CD4-positive, alpha-beta T cell treated with Interferon alpha-2 for 1 hour (primary cell): Measurements from ENCODE around the gene SWAP70.
"Not testable (repeated sequence)": the region's sequence is repeated elsewhere in the genome, so short reads cannot be mapped to it uniquely, and the experiment has no call there.

Source experiments
- DNase-seq, 2 donors: peaks; one replicate each; pipeline ENCODE4 v3.0.0-alpha.2; 2020 to 2022

The SWAP70 gene

GRCh38 chr11:9693801-9694553, 30.1 kb downstream of the SWAP70 start:
- no peak for DNase-seq

GRCh38 chr11:9695228-9695627, 31.4 kb downstream of the SWAP70 start:
- not testable (repeated sequence) for DNase-seq

GRCh38 chr11:9697766-9698165, 33.9 kb downstream of the SWAP70 start:
- DNase-seq = no peak

- no peak for DNase-seq
These were observed 36.4 kb downstream of the SWAP70 start for GRCh38 chr11:9700105-9700801.

GRCh38 chr11:9701799-9702198, 37.9 kb downstream of the SWAP70 start:
- DNase-seq = no peak

GRCh38 chr11:9703280-9703679, 39.4 kb downstream of the SWAP70 start:
- no peak for DNase-seq

GRCh38 chr11:9704037-9704436, 40.2 kb downstream of the SWAP70 start:
- no peak for DNase-seq

- DNase-seq = no peak
These were observed 40.7 kb downstream of the SWAP70 start for GRCh38 chr11:9704620-9705019.

- not testable (repeated sequence) for DNase-seq
These were observed 41.5 kb downstream of the SWAP70 start for GRCh38 chr11:9705361-9705760.

- no peak for DNase-seq
These were observed 44.7 kb downstream of the SWAP70 start for GRCh38 chr11:9708544-9708943.

- no peak for DNase-seq
These were observed 46.3 kb downstream of the SWAP70 start for GRCh38 chr11:9710223-9710622.

GRCh38 chr11:9710852-9711251, 47.0 kb downstream of the SWAP70 start:
- no peak for DNase-seq

GRCh38 chr11:9711454-9712307, 47.8 kb downstream of the SWAP70 start:
- DNase-seq = no peak

- DNase-seq = no peak
These were observed 50.5 kb downstream of the SWAP70 start for GRCh38 chr11:9714272-9714940.

- DNase-seq = peak; percentile 13 to 38
These were observed 52.6 kb downstream of the SWAP70 start for GRCh38 chr11:9716275-9717039.

- no peak for DNase-seq
These were observed 53.1 kb downstream of the SWAP70 start for GRCh38 chr11:9717040-9717357.

- DNase-seq = no peak
These were observed 53.8 kb downstream of the SWAP70 start for GRCh38 chr11:9717719-9718118.

GRCh38 chr11:9718147-9718546, 54.3 kb downstream of the SWAP70 start:
- DNase-seq = no peak

- no peak for DNase-seq
These were observed 55.9 kb downstream of the SWAP70 start for GRCh38 chr11:9719566-9720289.

GRCh38 chr11:9720290-9720630, 56.4 kb downstream of the SWAP70 start:
- DNase-seq = no peak

- no peak for DNase-seq
These were observed 58.1 kb downstream of the SWAP70 start for GRCh38 chr11:9722023-9722422.

- DNase-seq = no peak
These were observed 59.0 kb downstream of the SWAP70 start for GRCh38 chr11:9722893-9723292.
